Measurements from ENCODE around the gene DVL1. TPM values are rescaled to one million over a fixed set of nuclear protein-coding genes. Genes with fewer than 3 reads are reported as not detected.

The DVL1 gene
- total and polyA plus RNA-seq, 2 of the 13 experiments (the other 11 are each of a cell fraction or from before 2014, with no cell fraction given) = 30.8 to 60.4 TPM

DNA sequence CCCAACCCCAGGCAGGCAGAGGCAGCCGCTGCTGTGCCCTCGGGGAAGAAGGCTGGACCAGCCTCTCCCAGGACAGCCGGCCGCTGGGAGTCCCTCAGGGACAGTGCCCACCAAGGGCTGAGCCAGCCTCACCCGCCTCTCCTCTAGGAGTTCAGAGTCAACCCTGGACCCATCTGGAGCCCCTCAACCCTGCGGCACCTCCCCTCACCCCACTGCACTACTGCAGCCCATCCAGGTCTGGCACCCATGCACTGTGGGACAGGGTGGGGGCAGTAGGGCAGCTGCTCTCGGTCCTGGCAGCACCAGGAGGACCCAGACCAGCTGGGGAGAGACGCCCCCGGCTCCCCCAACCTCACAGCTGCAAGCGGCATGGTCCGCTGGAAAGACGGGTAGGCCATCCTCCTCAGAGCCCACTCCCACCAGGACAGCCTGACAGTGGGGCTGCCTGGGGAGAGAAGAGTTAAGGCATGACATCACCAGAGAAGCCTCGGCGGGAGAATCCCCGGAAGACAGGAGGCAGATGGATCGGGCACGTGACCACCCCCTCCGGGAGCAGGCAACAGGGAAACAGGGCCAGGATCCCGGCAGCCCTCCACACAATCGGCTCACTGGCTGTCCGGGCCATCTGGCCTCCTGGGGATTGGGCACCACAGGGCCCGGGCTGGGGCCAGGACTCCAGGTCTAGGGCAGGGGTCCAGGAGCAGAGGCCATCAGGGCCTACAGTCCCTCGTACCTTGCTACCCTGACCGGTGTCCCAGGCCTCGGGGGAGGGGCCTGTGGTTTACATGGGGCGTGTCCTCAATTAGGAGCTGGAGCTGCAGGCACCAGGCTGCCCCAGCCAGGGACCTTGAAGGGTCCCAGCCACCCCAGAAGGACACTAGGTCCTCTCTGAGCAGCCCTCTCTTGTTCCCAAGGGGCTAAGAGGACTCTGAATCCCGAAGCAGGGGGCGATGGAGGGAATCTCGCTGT lies 44.6 kb downstream of the DVL1 start (continued):
- TF ChIP-seq, protein P1, sequence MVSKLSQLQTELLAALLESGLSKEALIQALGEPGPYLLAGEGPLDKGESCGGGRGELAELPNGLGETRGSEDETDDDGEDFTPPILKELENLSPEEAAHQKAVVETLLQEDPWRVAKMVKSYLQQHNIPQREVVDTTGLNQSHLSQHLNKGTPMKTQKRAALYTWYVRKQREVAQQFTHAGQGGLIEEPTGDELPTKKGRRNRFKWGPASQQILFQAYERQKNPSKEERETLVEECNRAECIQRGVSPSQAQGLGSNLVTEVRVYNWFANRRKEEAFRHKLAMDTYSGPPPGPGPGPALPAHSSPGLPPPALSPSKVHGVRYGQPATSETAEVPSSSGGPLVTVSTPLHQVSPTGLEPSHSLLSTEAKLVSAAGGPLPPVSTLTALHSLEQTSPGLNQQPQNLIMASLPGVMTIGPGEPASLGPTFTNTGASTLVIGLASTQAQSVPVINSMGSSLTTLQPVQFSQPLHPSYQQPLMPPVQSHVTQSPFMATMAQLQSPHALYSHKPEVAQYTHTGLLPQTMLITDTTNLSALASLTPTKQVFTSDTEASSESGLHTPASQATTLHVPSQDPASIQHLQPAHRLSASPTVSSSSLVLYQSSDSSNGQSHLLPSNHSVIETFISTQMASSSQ (IDR thresholded peaks at IDR 0.05; ENCODE audit: low read depth) = no peak
- TF ChIP-seq, protein P1 (CRISPR knock-in tag; IDR thresholded peaks at IDR 0.05; ENCODE audit: borderline replicate concordance) = 0 out of 2 replicates have a peak, but pooled peaks have one; percentile 31
- TF ChIP-seq TCF12 (IDR thresholded peaks at IDR 0.05) (no peak), TCF12 (CRISPR knock-in tag; IDR thresholded peaks at IDR 0.05) (no peak), TBL1XR1 (IDR thresholded peaks at IDR 0.05; ENCODE audit: borderline replicate concordance, low read length, partially characterized antibody) (no peak), ZNF768 (CRISPR knock-in tag; IDR thresholded peaks at IDR 0.05) (no peak), HNF4G (IDR thresholded peaks at IDR 0.05; ENCODE audit: borderline replicate concordance, low read depth, low read length) (no peak), HNF4G (CRISPR knock-in tag; IDR thresholded peaks at IDR 0.05; ENCODE audit: borderline replicate concordance, low read depth) (no peak), TCF7 (IDR thresholded peaks at IDR 0.05; ENCODE audit: low read depth) (no peak), GTF2F1 (IDR thresholded peaks at IDR 0.05; ENCODE audit: low read length) (no peak), KLF6 (CRISPR knock-in tag; IDR thresholded peaks at IDR 0.05) (no peak), THYN1 (CRISPR knock-in tag; IDR thresholded peaks at IDR 0.05; ENCODE audit: borderline replicate concordance, low read depth) (no peak), REL (CRISPR knock-in tag; conservative IDR thresholded peaks at IDR 0.05) (no peak), KLF12 (CRISPR knock-in tag; IDR thresholded peaks at IDR 0.05; ENCODE audit: borderline replicate concordance) (no peak), ETV5 (CRISPR knock-in tag; IDR thresholded peaks at IDR 0.05; ENCODE audit: borderline replicate concordance) (no peak; the same call in 1 of the 2 replicates)
- TF ChIP-seq, protein P2, sequence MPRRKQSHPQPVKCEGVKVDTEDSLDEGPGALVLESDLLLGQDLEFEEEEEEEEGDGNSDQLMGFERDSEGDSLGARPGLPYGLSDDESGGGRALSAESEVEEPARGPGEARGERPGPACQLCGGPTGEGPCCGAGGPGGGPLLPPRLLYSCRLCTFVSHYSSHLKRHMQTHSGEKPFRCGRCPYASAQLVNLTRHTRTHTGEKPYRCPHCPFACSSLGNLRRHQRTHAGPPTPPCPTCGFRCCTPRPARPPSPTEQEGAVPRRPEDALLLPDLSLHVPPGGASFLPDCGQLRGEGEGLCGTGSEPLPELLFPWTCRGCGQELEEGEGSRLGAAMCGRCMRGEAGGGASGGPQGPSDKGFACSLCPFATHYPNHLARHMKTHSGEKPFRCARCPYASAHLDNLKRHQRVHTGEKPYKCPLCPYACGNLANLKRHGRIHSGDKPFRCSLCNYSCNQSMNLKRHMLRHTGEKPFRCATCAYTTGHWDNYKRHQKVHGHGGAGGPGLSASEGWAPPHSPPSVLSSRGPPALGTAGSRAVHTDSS (CRISPR knock-in tag; conservative IDR thresholded peaks at IDR 0.05) = no peak
- TF ChIP-seq, protein P3, sequence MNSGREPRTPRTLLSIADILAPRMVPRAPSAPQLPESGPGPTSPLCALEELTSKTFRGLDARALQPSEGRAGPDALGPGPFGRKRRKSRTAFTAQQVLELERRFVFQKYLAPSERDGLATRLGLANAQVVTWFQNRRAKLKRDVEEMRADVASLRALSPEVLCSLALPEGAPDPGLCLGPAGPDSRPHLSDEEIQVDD (CRISPR knock-in tag; IDR thresholded peaks at IDR 0.05; ENCODE audit: borderline replicate concordance) = 0 out of 2 replicates have a peak, but pooled peaks have one; percentile 37
- TF ChIP-seq, protein P4, sequence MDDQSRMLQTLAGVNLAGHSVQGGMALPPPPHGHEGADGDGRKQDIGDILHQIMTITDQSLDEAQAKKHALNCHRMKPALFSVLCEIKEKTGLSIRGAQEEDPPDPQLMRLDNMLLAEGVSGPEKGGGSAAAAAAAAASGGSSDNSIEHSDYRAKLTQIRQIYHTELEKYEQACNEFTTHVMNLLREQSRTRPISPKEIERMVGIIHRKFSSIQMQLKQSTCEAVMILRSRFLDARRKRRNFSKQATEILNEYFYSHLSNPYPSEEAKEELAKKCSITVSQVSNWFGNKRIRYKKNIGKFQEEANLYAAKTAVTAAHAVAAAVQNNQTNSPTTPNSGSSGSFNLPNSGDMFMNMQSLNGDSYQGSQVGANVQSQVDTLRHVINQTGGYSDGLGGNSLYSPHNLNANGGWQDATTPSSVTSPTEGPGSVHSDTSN (CRISPR knock-in tag; IDR thresholded peaks at IDR 0.05; ENCODE audit: borderline replicate concordance) = no peak
- TF ChIP-seq, protein P5, sequence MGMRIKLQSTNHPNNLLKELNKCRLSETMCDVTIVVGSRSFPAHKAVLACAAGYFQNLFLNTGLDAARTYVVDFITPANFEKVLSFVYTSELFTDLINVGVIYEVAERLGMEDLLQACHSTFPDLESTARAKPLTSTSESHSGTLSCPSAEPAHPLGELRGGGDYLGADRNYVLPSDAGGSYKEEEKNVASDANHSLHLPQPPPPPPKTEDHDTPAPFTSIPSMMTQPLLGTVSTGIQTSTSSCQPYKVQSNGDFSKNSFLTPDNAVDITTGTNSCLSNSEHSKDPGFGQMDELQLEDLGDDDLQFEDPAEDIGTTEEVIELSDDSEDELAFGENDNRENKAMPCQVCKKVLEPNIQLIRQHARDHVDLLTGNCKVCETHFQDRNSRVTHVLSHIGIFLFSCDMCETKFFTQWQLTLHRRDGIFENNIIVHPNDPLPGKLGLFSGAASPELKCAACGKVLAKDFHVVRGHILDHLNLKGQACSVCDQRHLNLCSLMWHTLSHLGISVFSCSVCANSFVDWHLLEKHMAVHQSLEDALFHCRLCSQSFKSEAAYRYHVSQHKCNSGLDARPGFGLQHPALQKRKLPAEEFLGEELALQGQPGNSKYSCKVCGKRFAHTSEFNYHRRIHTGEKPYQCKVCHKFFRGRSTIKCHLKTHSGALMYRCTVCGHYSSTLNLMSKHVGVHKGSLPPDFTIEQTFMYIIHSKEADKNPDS (CRISPR knock-in tag; IDR thresholded peaks at IDR 0.05) = no peak

Data from HepG2 (cell line).